ENCODE results near the gene SMS.

SMS gene

GRCh38 chrX:21940356-21940829 is at the start of gene SMS:
Gene SMS, plus strand, starts transcription at chrX:21940709. Its CDS starts 116 bp downstream, at chrX:21940825.
- peak; percentile 71 for DNase-seq (ENCODE audit: low spot score)

- DNase-seq (ENCODE audit: low spot score): no peak
Measured at GRCh38 chrX:21905313-21905712, 35.2 kb upstream of the SMS start.

GRCh38 chrX:21905953-21906352 is 34.6 kb upstream of the SMS start:
- DNase-seq (ENCODE audit: low spot score): no peak

- DNase-seq (ENCODE audit: low spot score): no peak
Measured at GRCh38 chrX:21907260-21907659, 33.2 kb upstream of the SMS start.

GRCh38 chrX:21911481-21911880 is 29.0 kb upstream of the SMS start:
- DNase-seq (ENCODE audit: low spot score): no peak

GRCh38 chrX:21912220-21912619 is 28.3 kb upstream of the SMS start:
- no peak for DNase-seq (ENCODE audit: low spot score)

GRCh38 chrX:21912989-21913388 is 27.5 kb upstream of the SMS start:
- DNase-seq (ENCODE audit: low spot score): no peak

GRCh38 chrX:21926116-21926515 is 14.4 kb upstream of the SMS start:
- no peak for DNase-seq (ENCODE audit: low spot score)

- no peak for DNase-seq (ENCODE audit: low spot score)
Measured at GRCh38 chrX:21926527-21927278, 13.8 kb upstream of the SMS start.

- DNase-seq (ENCODE audit: low spot score): no peak
Measured at GRCh38 chrX:21929209-21929608, 11.3 kb upstream of the SMS start.

GRCh38 chrX:21930986-21931385 is 9.5 kb upstream of the SMS start:
- no peak for DNase-seq (ENCODE audit: low spot score)

GRCh38 chrX:21932292-21933002 is 8.1 kb upstream of the SMS start:
- DNase-seq (ENCODE audit: low spot score): no peak

GRCh38 chrX:21933077-21933476 is 7.4 kb upstream of the SMS start:
- no peak for DNase-seq (ENCODE audit: low spot score)

GRCh38 chrX:21934414-21934813 is 6.1 kb upstream of the SMS start:
- no peak for DNase-seq (ENCODE audit: low spot score)

- DNase-seq (ENCODE audit: low spot score): no peak
Measured at GRCh38 chrX:21939906-21940305, 603 bp upstream of the SMS start.

GRCh38 chrX:21943460-21944135 is 3.1 kb downstream of the SMS start:
- DNase-seq (ENCODE audit: low spot score): no peak

- no peak for DNase-seq (ENCODE audit: low spot score)
Measured at GRCh38 chrX:21944136-21944615, 3.7 kb downstream of the SMS start.

GRCh38 chrX:21946925-21947641 is 6.6 kb downstream of the SMS start:
- peak; percentile 40 for DNase-seq (ENCODE audit: low spot score)

- DNase-seq (ENCODE audit: low spot score): no peak
Measured at GRCh38 chrX:21947671-21948070, 7.2 kb downstream of the SMS start.

- no peak for DNase-seq (ENCODE audit: low spot score)
Measured at GRCh38 chrX:21948897-21949578, 8.5 kb downstream of the SMS start.

GRCh38 chrX:21949689-21950088 is 9.2 kb downstream of the SMS start:
- no peak for DNase-seq (ENCODE audit: low spot score)

Data from cerebellar cortex (tissue), 1 donor.